ENCODE results near the gene DOCK1. TPM values are rescaled to one million over a fixed set of nuclear protein-coding genes. Genes with fewer than 3 reads are reported as not detected.

Gene DOCK1
- total RNA-seq, 2 donors from 2014 or later = 72.4 to 89.3 TPM

GRCh38 chr10:127376071-127376470 is 470.8 kb downstream of the DOCK1 start:
- no peak for DNase-seq
- 98 to 100% methylated on average over 2 of the region's 2 CpGs for WGBS, 2 experiments (ENCODE audit: insufficient coverage in 1 of 2, insufficient read length in 1 of 2)

DNA sequence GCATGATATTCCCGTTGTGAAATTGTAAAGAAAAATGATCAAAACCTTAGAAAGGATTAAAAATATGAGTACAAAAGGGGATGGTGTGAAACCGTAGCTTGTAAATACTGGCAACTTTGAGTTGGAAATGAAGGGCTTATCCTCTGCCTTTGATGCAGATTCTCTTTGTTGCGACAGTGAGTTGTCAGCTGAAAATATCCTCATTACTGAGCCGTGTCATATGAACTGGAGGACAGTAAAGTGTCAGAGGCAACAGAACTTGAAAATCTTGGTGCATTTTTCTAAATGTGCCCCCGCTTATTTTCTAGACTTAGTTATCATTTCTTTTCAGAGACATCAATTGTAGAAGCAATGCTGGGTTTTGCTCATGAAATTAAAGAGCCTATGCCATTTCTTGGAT is 473.4 kb downstream of the DOCK1 start:
- H3K9me3 Mint-ChIP-seq = no peaks in the 10 kb centered on the region
- H3K27me3 ChIP-seq (ENCODE audit: control insufficient read depth, insufficient read depth, low read length, poor library complexity, severe bottlenecking) = no peaks in the 10 kb centered on the region
- DNase-seq = no peak
- H3K4me1 ChIP-seq (ENCODE audit: control insufficient read depth, insufficient read depth, low read length) = no peaks in the 10 kb centered on the region
- H3K4me3 Mint-ChIP-seq = no peak overlapping the region
- WGBS, 2 experiments (ENCODE audit: insufficient coverage in 1 of 2, insufficient read length in 1 of 2) = 95 to 96% methylated on average over 5 of the region's 5 CpGs
- no peak overlapping the region for H3K9ac ChIP-seq (ENCODE audit: extremely low read depth, low read length, poor library complexity, severe bottlenecking)
- peaks cover 34% of the 10 kb centered on the region for H3K36me3 ChIP-seq (ENCODE audit: control insufficient read depth, insufficient read depth, low read length)
- no peak overlapping the region for H3K27ac ChIP-seq (ENCODE audit: low read depth, low read length)
- H3K4me1 Mint-ChIP-seq = no peaks in the 10 kb centered on the region
- peaks cover 42% of the 10 kb centered on the region for H3K36me3 Mint-ChIP-seq (ENCODE audit: low read depth)
- no peaks in the 10 kb centered on the region for H3K27me3 Mint-ChIP-seq (ENCODE audit: insufficient read depth)
- H3K27ac Mint-ChIP-seq = no peak overlapping the region
- TF ChIP-seq CTCF (conservative IDR thresholded peaks at IDR 0.05) = no peak
- no peak overlapping the region for H3K4me3 ChIP-seq (ENCODE audit: low read length)
- no peaks in the 10 kb centered on the region for H3K9me3 ChIP-seq (ENCODE audit: control insufficient read depth, low read length)

More at GRCh38 chr10:127376071-127376470, 470.8 kb downstream of the DOCK1 start:
- Histone ChIP-seq H3K36me3 (ENCODE audit: control insufficient read depth, insufficient read depth, low read length) (peaks cover 24% of the 10 kb centered on the region), H3K4me3 (ENCODE audit: low read length) (no peak overlapping the region), H3K27me3 (ENCODE audit: control insufficient read depth, insufficient read depth, low read length, poor library complexity, severe bottlenecking) (no peaks in the 10 kb centered on the region), H3K9me3 (ENCODE audit: control insufficient read depth, low read length) (no peaks in the 10 kb centered on the region), H3K9ac (ENCODE audit: extremely low read depth, low read length, poor library complexity, severe bottlenecking) (no peak overlapping the region), H3K27ac (ENCODE audit: low read depth, low read length) (no peak overlapping the region), H3K4me1 (ENCODE audit: control insufficient read depth, insufficient read depth, low read length) (no peaks in the 10 kb centered on the region)
- Mint-ChIP-seq H3K4me1 (no peaks in the 10 kb centered on the region), H3K36me3 (ENCODE audit: low read depth) (peaks cover 32% of the 10 kb centered on the region), H3K4me3 (no peak overlapping the region), H3K27ac (no peak overlapping the region), H3K9me3 (no peaks in the 10 kb centered on the region), H3K27me3 (ENCODE audit: insufficient read depth) (no peaks in the 10 kb centered on the region)
- no peak for TF ChIP-seq CTCF (conservative IDR thresholded peaks at IDR 0.05)

DNA sequence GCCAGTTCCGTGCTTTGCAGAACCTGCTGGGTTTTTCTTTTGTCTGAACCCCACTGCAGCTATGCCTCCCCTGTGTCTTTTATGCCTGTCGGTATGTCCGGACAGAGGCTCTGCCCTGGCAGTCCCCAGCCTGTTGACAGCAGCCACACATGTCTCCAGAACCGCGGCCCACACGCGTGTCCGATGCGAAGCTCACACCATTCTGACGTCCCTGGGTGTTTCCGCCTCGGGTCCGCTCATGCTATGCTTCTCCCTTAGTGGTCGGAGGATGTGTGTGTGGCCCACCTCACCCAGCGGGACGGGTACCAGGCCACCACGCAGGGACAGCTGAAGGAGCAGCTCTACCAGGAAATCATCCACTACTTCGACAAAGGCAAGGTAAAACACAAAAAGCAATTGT is 479.3 kb downstream of the DOCK1 start:
- H3K27me3 Mint-ChIP-seq (ENCODE audit: insufficient read depth) = no peaks in the 10 kb centered on the region
- Histone ChIP-seq H3K36me3 (ENCODE audit: control insufficient read depth, insufficient read depth, low read length) (peaks cover 39% of the 10 kb centered on the region), H3K27ac (ENCODE audit: low read depth, low read length) (no peak overlapping the region), H3K4me1 (ENCODE audit: control insufficient read depth, insufficient read depth, low read length) (no peaks in the 10 kb centered on the region), H3K27me3 (ENCODE audit: control insufficient read depth, insufficient read depth, low read length, poor library complexity, severe bottlenecking) (no peaks in the 10 kb centered on the region), H3K9me3 (ENCODE audit: control insufficient read depth, low read length) (no peaks in the 10 kb centered on the region), H3K4me3 (ENCODE audit: low read length) (no peak overlapping the region), H3K9ac (ENCODE audit: extremely low read depth, low read length, poor library complexity, severe bottlenecking) (no peak overlapping the region)
- no peaks in the 10 kb centered on the region for H3K9me3 Mint-ChIP-seq
- DNase-seq = no peak
- no peak overlapping the region for H3K4me3 Mint-ChIP-seq
- H3K4me1 Mint-ChIP-seq = no peaks in the 10 kb centered on the region
- 92 to 97% methylated on average over 14 to 18 of the region's 18 CpGs for WGBS, 2 experiments (ENCODE audit: insufficient coverage in 1 of 2, insufficient read length in 1 of 2)
- TF ChIP-seq CTCF (conservative IDR thresholded peaks at IDR 0.05) = no peak
- H3K27ac Mint-ChIP-seq = no peak overlapping the region
- peaks cover 52% of the 10 kb centered on the region for H3K36me3 Mint-ChIP-seq (ENCODE audit: low read depth)

All from endodermal cell (in vitro differentiated cells).